Globus pallidus (tissue), 1 donor: ENCODE data around the gene EMC6.
A peak's percentile ranks its signal among the peaks of the same experiment; 100 is the strongest.

Source experiments
- DNase-seq: peaks from one replicate; pipeline ENCODE4 v3.0.0-alpha.2; 2015; ENCODE audit warnings: low spot score

The EMC6 gene

GRCh38 chr17:3656353-3656752 lies 12.3 kb upstream of the EMC6 start:
- no peak for DNase-seq

- no peak for DNase-seq
Measured at GRCh38 chr17:3656755-3657587, 11.6 kb upstream of the EMC6 start.

GRCh38 chr17:3657588-3657869 lies 11.1 kb upstream of the EMC6 start:
- DNase-seq = no peak

GRCh38 chr17:3657874-3658783 lies 10.5 kb upstream of the EMC6 start:
- no peak for DNase-seq

GRCh38 chr17:3658784-3659449 lies 9.7 kb upstream of the EMC6 start:
- DNase-seq = no peak

GRCh38 chr17:3659541-3660111 lies 9.0 kb upstream of the EMC6 start:
- DNase-seq = peak; percentile 69

- DNase-seq = peak; percentile 50
Measured at GRCh38 chr17:3660311-3660891, 8.2 kb upstream of the EMC6 start.

- DNase-seq = no peak
Measured at GRCh38 chr17:3663102-3664011, 5.3 kb upstream of the EMC6 start.

GRCh38 chr17:3665834-3666233 lies 2.8 kb upstream of the EMC6 start:
- DNase-seq = peak; percentile 71

- DNase-seq = no peak
Measured at GRCh38 chr17:3666516-3666915, 2.1 kb upstream of the EMC6 start.

- peak; percentile 49 for DNase-seq
Measured at GRCh38 chr17:3667366-3668278, 990 bp upstream of the EMC6 start.

- DNase-seq = no peak
Measured at GRCh38 chr17:3669085-3669347, 404 bp downstream of the EMC6 start.

- DNase-seq = no peak
Measured at GRCh38 chr17:3669548-3669947, 936 bp downstream of the EMC6 start.

- no peak for DNase-seq
Measured at GRCh38 chr17:3672571-3672970, 4.0 kb downstream of the EMC6 start.

- DNase-seq = no peak
Measured at GRCh38 chr17:3675886-3676285, 7.3 kb downstream of the EMC6 start.

- DNase-seq = no peak
Measured at GRCh38 chr17:3678095-3678820, 9.6 kb downstream of the EMC6 start.

- no peak for DNase-seq
Measured at GRCh38 chr17:3678821-3679530, 10.4 kb downstream of the EMC6 start.

- DNase-seq = no peak
Measured at GRCh38 chr17:3679531-3680126, 11.0 kb downstream of the EMC6 start.
